WTC11 (cell line): ENCODE data around the gene SERPINA4. TPM values are rescaled to one million over a fixed set of nuclear protein-coding genes. Genes with fewer than 3 reads are reported as not detected.

Source experiments
- ATAC-seq: fragments of 200-7000 bp; cut with Tn5 transposase; 2 replicates; pipeline ENCODE4 v1.10.0; 2021; ENCODE audit warnings: mild to moderate bottlenecking, moderate library complexity
- CTCF ChIA-PET: fragments of 300-600 bp; sonication (Branson Sonifier 250); formaldehyde crosslinking; loops from one replicate; lab custom pipeline; 2021; ENCODE audit warnings: antibody characterized with exemption; lab: Charles Lee
- POLR2A ChIA-PET: fragments of 350-600 bp; sonication (Branson Sonifier 250); formaldehyde crosslinking; loops from one replicate; lab custom pipeline; 2021; ENCODE audit warnings: antibody characterized with exemption; lab: Charles Lee
- DNase-seq: peaks from one replicate; pipeline ENCODE4 v3.0.0; 2021; ENCODE audit warnings: low spot score
- H3K27ac Mint-ChIP-seq: 2 replicates; pipeline ENCODE4 v1.8.0; 2021; ENCODE audit warnings: mixed read lengths
- H3K27me3 Mint-ChIP-seq: 2 replicates; pipeline ENCODE4 v1.8.0; 2021; ENCODE audit warnings: low read depth, mild to moderate bottlenecking, moderate library complexity, mixed read lengths
- H3K36me3 Mint-ChIP-seq: 2 replicates; pipeline ENCODE4 v1.8.0; 2021; ENCODE audit warnings: mixed read lengths
- H3K4me1 Mint-ChIP-seq: 2 replicates; pipeline ENCODE4 v1.8.0; 2022; ENCODE audit warnings: mixed read lengths
- H3K4me3 Mint-ChIP-seq: 2 replicates; pipeline ENCODE4 v1.8.0; 2021; ENCODE audit warnings: mild to moderate bottlenecking, moderate library complexity, mixed read lengths
- H3K9me3 Mint-ChIP-seq: 2 replicates; pipeline ENCODE4 v1.8.0; 2021; ENCODE audit warnings: mixed read lengths
- AFF4 ChIP-seq: sonication (generic); formaldehyde crosslinking; IDR thresholded peaks from 2 replicates; pipeline ENCODE4 v1.8.1; 2023; ENCODE audit warnings: mild to moderate bottlenecking, missing genetic modification reagents, borderline replicate concordance
- ARID4B ChIP-seq: sonication (generic); formaldehyde crosslinking; IDR thresholded peaks from 2 replicates; pipeline ENCODE4 v1.8.0; 2023; ENCODE audit warnings: missing genetic modification reagents, mild to moderate bottlenecking, borderline replicate concordance
- CREB1 ChIP-seq: sonication (generic); formaldehyde crosslinking; IDR thresholded peaks from 2 replicates; pipeline ENCODE4 v1.8.0; 2023; ENCODE audit warnings: mild to moderate bottlenecking, missing genetic modification reagents
- E2F5 ChIP-seq: sonication (generic); formaldehyde crosslinking; IDR thresholded peaks from 2 replicates; pipeline ENCODE4 v1.8.1; 2022; ENCODE audit warnings: mild to moderate bottlenecking, moderate library complexity, missing genetic modification reagents
- GRHL2 ChIP-seq: fragments of 250-450 bp; sonication (Bioruptor Pico); IDR thresholded peaks from 2 replicates; pipeline ENCODE4 v1.8.0; 2022; ENCODE audit warnings: mild to moderate bottlenecking, moderate library complexity; ENCODE audit not compliant: insufficient replicate concordance, severe bottlenecking
- GTF2I ChIP-seq: fragments of 250-450 bp; sonication (Bioruptor Pico); conservative IDR thresholded peaks from 2 replicates; pipeline ENCODE4 v1.4.0; 2021; ENCODE audit warnings: mild to moderate bottlenecking
- KAT7 ChIP-seq: sonication (generic); formaldehyde crosslinking; IDR thresholded peaks from 2 replicates; pipeline ENCODE4 v1.8.1; 2023; ENCODE audit warnings: missing genetic modification reagents, mild to moderate bottlenecking, borderline replicate concordance
- NR1H2 ChIP-seq: sonication (generic); formaldehyde crosslinking; IDR thresholded peaks from 2 replicates; pipeline ENCODE4 v1.9.0; 2021; ENCODE audit warnings: mild to moderate bottlenecking, moderate library complexity, missing genetic modification reagents
- OVOL2 ChIP-seq: fragments of 250-450 bp; sonication (Bioruptor Pico); IDR thresholded peaks from 2 replicates; pipeline ENCODE4 v1.9.0; 2021; ENCODE audit warnings: mild to moderate bottlenecking, borderline replicate concordance
- TP53 ChIP-seq: sonication (generic); formaldehyde crosslinking; IDR thresholded peaks from 2 replicates; pipeline ENCODE4 v1.8.1; 2023; ENCODE audit warnings: mild to moderate bottlenecking, missing genetic modification reagents
- ZNF121 ChIP-seq: sonication (generic); formaldehyde crosslinking; IDR thresholded peaks from 2 replicates; pipeline ENCODE4 v1.8.0; 2023; ENCODE audit warnings: missing genetic modification reagents
- ZNF219 ChIP-seq: sonication (generic); formaldehyde crosslinking; IDR thresholded peaks from 2 replicates; pipeline ENCODE4 v1.8.0; 2023; ENCODE audit warnings: missing genetic modification reagents, mild to moderate bottlenecking, borderline replicate concordance
- ZNF423 ChIP-seq: fragments of 250-450 bp; sonication (Bioruptor Pico); IDR thresholded peaks from 2 replicates; pipeline ENCODE4 v2.1.2; 2022; ENCODE audit warnings: mild to moderate bottlenecking, moderate library complexity
- total RNA-seq: library from RNA; stranded (reverse); gene quantifications from 3 replicates; pipeline ENCODE4 v1.2.3, GENCODE V29; 2021
- TF ChIP-seq, protein P1 (sequence below): sonication (generic); formaldehyde crosslinking; IDR thresholded peaks from 2 replicates; pipeline ENCODE4 v1.8.1; 2023; ENCODE audit warnings: mild to moderate bottlenecking, missing genetic modification reagents
- TF ChIP-seq, protein P2 (sequence below): sonication (generic); formaldehyde crosslinking; IDR thresholded peaks from 2 replicates; pipeline ENCODE4 v1.8.1; 2023; ENCODE audit warnings: mild to moderate bottlenecking, missing genetic modification reagents, moderate library complexity
- TF ChIP-seq, protein P3 (sequence below): sonication (generic); formaldehyde crosslinking; IDR thresholded peaks from 2 replicates; pipeline ENCODE4 v1.8.1; 2022; ENCODE audit warnings: missing genetic modification reagents, borderline replicate concordance

SERPINA4 gene
- total RNA-seq, 1 experiment from 2014 or later = not detected

DNA sequence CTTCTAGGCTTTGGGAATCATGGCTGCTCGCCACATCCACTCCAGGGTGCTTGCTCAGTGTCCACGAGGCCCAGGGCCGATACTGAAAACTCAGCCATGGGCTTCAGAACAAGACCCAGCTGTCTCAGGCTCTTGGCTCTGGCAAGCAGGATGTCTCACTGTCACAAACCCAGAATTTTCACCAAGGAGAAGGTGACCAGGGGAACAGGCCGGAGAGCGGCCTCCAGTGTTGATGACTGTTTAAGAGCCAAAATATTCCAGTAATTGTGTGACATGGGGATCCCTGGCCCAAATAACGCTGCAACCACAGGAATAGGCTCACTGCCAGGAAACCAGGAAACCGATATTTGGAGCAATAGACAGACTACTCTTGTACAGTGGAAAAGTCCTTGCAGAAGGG lies 10.2 kb downstream of the SERPINA4 start (continued):
- TF ChIP-seq, protein P1, sequence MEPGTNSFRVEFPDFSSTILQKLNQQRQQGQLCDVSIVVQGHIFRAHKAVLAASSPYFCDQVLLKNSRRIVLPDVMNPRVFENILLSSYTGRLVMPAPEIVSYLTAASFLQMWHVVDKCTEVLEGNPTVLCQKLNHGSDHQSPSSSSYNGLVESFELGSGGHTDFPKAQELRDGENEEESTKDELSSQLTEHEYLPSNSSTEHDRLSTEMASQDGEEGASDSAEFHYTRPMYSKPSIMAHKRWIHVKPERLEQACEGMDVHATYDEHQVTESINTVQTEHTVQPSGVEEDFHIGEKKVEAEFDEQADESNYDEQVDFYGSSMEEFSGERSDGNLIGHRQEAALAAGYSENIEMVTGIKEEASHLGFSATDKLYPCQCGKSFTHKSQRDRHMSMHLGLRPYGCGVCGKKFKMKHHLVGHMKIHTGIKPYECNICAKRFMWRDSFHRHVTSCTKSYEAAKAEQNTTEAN (CRISPR knock-in tag) = no peak

- Mint-ChIP-seq H3K4me1 (no peaks in the 10 kb centered on the region), H3K27ac (no peak overlapping the region), H3K36me3 (no peaks in the 10 kb centered on the region), H3K27me3 (no peaks in the 10 kb centered on the region; the same call in 1 of the 2 replicates), H3K9me3 (no peaks in the 10 kb centered on the region), H3K4me3 (no peak overlapping the region)
- ATAC-seq (no peak), DNase-seq (no peak)
- ChIA-PET CTCF (interaction anchor here (1.2 kb wide), 1 partner anchor 27 kb away, joined by 3 read pairs; no protein-coding TSS in a partner anchor), POLR2A (no interaction called here)
- TF ChIP-seq, protein P2, sequence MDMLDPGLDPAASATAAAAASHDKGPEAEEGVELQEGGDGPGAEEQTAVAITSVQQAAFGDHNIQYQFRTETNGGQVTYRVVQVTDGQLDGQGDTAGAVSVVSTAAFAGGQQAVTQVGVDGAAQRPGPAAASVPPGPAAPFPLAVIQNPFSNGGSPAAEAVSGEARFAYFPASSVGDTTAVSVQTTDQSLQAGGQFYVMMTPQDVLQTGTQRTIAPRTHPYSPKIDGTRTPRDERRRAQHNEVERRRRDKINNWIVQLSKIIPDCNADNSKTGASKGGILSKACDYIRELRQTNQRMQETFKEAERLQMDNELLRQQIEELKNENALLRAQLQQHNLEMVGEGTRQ = no peak
- TF ChIP-seq E2F5 (CRISPR knock-in tag) (no peak), GTF2I (CRISPR knock-in tag) (no peak), TP53 (CRISPR knock-in tag) (no peak), NR1H2 (CRISPR knock-in tag) (no peak), ZNF423 (CRISPR knock-in tag) (no peak), ZNF121 (no peak), GRHL2 (CRISPR knock-in tag) (no peak)
Measured at GRCh38 chr14:94571950-94572349, 10.7 kb downstream of the SERPINA4 start.

DNA sequence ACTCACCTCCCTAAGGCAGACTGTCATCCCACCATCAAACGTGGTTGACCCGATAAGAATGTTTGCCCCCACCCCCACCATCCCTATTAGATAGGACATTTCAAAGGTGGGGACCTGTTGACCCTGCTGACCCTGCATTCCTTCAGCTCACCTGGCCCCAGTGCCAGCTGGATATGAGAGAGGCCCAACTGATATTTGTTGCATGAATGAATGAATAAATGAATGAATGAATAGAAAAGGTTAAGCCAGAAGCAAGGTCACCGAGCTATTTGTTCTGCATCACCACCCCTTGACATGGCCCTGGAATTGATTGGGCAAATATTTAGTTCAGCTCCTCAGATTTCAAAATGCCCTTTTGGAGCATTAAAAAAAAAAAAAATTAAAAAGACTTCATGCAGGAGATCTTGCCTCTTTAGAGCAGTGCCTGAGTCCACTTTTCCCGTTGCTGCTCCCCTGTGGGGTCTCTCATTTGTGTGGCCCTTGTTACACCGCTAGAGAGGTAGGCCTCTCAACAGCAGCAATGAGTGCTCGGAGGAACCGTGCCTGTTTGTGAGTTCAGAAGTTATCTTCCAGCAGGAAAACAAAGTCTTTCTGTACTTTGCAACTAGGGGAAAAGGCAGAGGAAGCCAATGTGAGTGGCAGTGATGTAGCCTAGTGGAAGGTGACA lies 11.5 kb downstream of the SERPINA4 start:
- ATAC-seq (no peak), DNase-seq (no peak)
- no peaks in the 10 kb centered on the region; the same call in 1 of the 2 replicates for H3K27me3 Mint-ChIP-seq
- ChIA-PET CTCF (no interaction called here), POLR2A (no interaction called here)
- no peaks in the 10 kb centered on the region for H3K9me3 Mint-ChIP-seq
- no peak overlapping the region for H3K27ac Mint-ChIP-seq
- H3K36me3 Mint-ChIP-seq = no peaks in the 10 kb centered on the region
- H3K4me3 Mint-ChIP-seq = no peak overlapping the region
- no peaks in the 10 kb centered on the region for H3K4me1 Mint-ChIP-seq
- no peak for TF ChIP-seq ZNF219 (CRISPR knock-in tag)
- TF ChIP-seq, protein P1 (CRISPR knock-in tag) = no peak
- TF ChIP-seq OVOL2 (CRISPR knock-in tag) = no peak
- TF ChIP-seq KAT7 (CRISPR knock-in tag) = no peak
- no peak for TF ChIP-seq ARID4B (CRISPR knock-in tag)
- TF ChIP-seq, protein P3, sequence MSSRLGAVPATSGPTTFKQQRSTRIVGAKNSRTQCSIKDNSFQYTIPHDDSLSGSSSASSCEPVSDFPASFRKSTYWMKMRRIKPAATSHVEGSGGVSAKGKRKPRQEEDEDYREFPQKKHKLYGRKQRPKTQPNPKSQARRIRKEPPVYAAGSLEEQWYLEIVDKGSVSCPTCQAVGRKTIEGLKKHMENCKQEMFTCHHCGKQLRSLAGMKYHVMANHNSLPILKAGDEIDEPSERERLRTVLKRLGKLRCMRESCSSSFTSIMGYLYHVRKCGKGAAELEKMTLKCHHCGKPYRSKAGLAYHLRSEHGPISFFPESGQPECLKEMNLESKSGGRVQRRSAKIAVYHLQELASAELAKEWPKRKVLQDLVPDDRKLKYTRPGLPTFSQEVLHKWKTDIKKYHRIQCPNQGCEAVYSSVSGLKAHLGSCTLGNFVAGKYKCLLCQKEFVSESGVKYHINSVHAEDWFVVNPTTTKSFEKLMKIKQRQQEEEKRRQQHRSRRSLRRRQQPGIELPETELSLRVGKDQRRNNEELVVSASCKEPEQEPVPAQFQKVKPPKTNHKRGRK = no peak
- TF ChIP-seq GRHL2 (CRISPR knock-in tag) = no peak
- no peak for TF ChIP-seq CREB1 (CRISPR knock-in tag)
- no peak for TF ChIP-seq AFF4 (CRISPR knock-in tag)
